ENCODE results near the gene RFNG. TPM values are rescaled to one million over a fixed set of nuclear protein-coding genes. Genes with fewer than 3 reads are reported as not detected.

RFNG gene
- total RNA-seq, 1 experiment from 2014 or later = 46.7 TPM

- no peak for DNase-seq
- Histone ChIP-seq H3K4me3 (ENCODE audit: low read length) (no peak overlapping the region), H2AFZ (ENCODE audit: low read length) (no peak overlapping the region), H3K9me2 (replicated peaks; ENCODE audit: low read length) (no peaks in the 10 kb centered on the region), H3K9me3 (ENCODE audit: low read length) (no peaks in the 10 kb centered on the region), H4K20me1 (ENCODE audit: low read length) (no peaks in the 10 kb centered on the region), H3K4me2 (ENCODE audit: low read length) (no peak overlapping the region), H3K4me1 (ENCODE audit: insufficient read depth, low read length) (peaks cover 8% of the 10 kb centered on the region; the same call in 1 of the 2 replicates), H3K9ac (ENCODE audit: low read length) (no peak overlapping the region), H3K36me3 (ENCODE audit: low read depth, low read length) (no peaks in the 10 kb centered on the region; the same call in 1 of the 2 replicates), H3K27me3 (ENCODE audit: low read length) (no peaks in the 10 kb centered on the region), H3K27ac (ENCODE audit: low read length) (no peak overlapping the region), H3K79me2 (ENCODE audit: low read length) (peaks cover 24% of the 10 kb centered on the region), H3F3A (ENCODE audit: low read length, unreplicated experiment) (no peaks in the 10 kb centered on the region)
- TF ChIP-seq EZH2 (IDR thresholded peaks at IDR 0.05; ENCODE audit: low read length, unreplicated experiment) = no peak
- no peak for TF ChIP-seq EZH2phosphoT487 (IDR thresholded peaks at IDR 0.05; ENCODE audit: borderline replicate concordance, low read length)
- TF ChIP-seq, protein P1, sequence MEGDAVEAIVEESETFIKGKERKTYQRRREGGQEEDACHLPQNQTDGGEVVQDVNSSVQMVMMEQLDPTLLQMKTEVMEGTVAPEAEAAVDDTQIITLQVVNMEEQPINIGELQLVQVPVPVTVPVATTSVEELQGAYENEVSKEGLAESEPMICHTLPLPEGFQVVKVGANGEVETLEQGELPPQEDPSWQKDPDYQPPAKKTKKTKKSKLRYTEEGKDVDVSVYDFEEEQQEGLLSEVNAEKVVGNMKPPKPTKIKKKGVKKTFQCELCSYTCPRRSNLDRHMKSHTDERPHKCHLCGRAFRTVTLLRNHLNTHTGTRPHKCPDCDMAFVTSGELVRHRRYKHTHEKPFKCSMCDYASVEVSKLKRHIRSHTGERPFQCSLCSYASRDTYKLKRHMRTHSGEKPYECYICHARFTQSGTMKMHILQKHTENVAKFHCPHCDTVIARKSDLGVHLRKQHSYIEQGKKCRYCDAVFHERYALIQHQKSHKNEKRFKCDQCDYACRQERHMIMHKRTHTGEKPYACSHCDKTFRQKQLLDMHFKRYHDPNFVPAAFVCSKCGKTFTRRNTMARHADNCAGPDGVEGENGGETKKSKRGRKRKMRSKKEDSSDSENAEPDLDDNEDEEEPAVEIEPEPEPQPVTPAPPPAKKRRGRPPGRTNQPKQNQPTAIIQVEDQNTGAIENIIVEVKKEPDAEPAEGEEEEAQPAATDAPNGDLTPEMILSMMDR (conservative IDR thresholded peaks at IDR 0.05; ENCODE audit: low read depth, low read length) = no peak
- intact Hi-C loops (cut with micrococcal nuclease) = no loop called here
- ChIA-PET CTCF (no interaction called here), POLR2A (ENCODE audit: unreplicated experiment) (no interaction called here)
- no TSS peak for BruUV-seq (replicated peaks)
- no peak for ATAC-seq
Measured at GRCh38 chr17:82048571-82048971, 3.0 kb downstream of the RFNG start.

DNA sequence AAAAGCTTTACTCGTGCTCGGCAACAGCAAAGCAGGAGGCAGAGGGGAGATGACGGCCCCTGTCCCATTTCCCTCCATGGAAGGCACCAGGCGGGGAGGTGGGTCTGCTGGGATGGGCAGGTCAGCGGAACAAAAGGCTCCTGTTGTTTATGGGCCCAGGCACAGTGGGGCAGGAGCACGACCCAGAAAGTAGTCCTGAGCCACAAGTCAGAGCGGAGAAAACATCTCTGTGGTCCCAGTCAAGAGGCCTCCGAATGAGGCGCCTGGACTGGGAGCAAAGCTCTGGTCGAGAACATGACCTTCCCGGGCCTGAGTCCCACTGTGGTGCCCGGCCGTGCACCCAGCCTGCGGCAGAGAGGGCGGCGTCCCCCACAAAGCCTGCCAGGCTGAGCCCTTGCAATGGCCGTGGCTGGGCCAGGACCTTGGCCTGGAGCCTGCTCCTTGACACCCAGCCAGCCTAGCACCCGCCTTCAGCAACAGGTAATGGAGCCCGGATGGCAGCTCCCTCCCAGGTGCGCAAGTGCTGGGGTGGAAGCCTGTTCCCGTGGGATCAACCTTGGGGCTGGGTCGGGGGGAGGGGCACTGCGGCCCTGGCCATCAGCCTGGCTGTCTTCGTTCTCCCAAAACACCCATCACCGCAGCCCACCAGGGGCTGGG is 3.6 kb downstream of the RFNG start:
- CTCF ChIA-PET = no interaction called here
- intact Hi-C loops (cut with micrococcal nuclease) = no loop called here
- no peaks in the 10 kb centered on the region for H3K9me3 ChIP-seq (ENCODE audit: low read length)

More for the DNA sequence above, 3.6 kb downstream of the RFNG start:
- Histone ChIP-seq H4K20me1 (ENCODE audit: low read length) (no peaks in the 10 kb centered on the region), H3F3A (ENCODE audit: low read length, unreplicated experiment) (no peaks in the 10 kb centered on the region), H3K9ac (ENCODE audit: low read length) (no peak overlapping the region), H3K9me2 (replicated peaks; ENCODE audit: low read length) (no peaks in the 10 kb centered on the region), H2AFZ (ENCODE audit: low read length) (no peak overlapping the region), H3K4me1 (ENCODE audit: insufficient read depth, low read length) (peaks cover 4% of the 10 kb centered on the region; the same call in 1 of the 2 replicates), H3K79me2 (ENCODE audit: low read length) (peaks cover 19% of the 10 kb centered on the region), H3K4me3 (ENCODE audit: low read length) (no peak overlapping the region), H3K4me2 (ENCODE audit: low read length) (no peak overlapping the region), H3K36me3 (ENCODE audit: low read depth, low read length) (no peaks in the 10 kb centered on the region; the same call in 1 of the 2 replicates), H3K27me3 (ENCODE audit: low read length) (no peaks in the 10 kb centered on the region), H3K27ac (ENCODE audit: low read length) (no peak overlapping the region)
- no TSS peak for BruUV-seq (replicated peaks)
- TF ChIP-seq, protein P1 (conservative IDR thresholded peaks at IDR 0.05; ENCODE audit: low read depth, low read length) = no peak
- TF ChIP-seq EZH2phosphoT487 (IDR thresholded peaks at IDR 0.05; ENCODE audit: borderline replicate concordance, low read length) (no peak), EZH2 (IDR thresholded peaks at IDR 0.05; ENCODE audit: low read length, unreplicated experiment) (no peak)
- DNase-seq (no peak), ATAC-seq (no peak)
- POLR2A ChIA-PET (ENCODE audit: unreplicated experiment) = interaction anchor here (0.7 kb wide), 1 partner anchor 1018 kb away, joined by 6 read pairs; no protein-coding TSS in a partner anchor
